Type B pancreatic cell (in vitro differentiated cells): ENCODE results near the gene CDK19. TPM values are rescaled to one million over a fixed set of nuclear protein-coding genes. Genes with fewer than 3 reads are reported as not detected.

Source experiments
- DNase-seq: peaks from one replicate; pipeline ENCODE4 v3.0.0; 2021; ENCODE audit warnings: mixed read lengths; ENCODE audit not compliant: unreplicated experiment; ENCODE audit errors: extremely low spot score
- H3K27ac Mint-ChIP-seq: 2 replicates; pipeline ENCODE4 v1.8.0; 2021; ENCODE audit warnings: mild to moderate bottlenecking, mixed read lengths
- H3K27me3 Mint-ChIP-seq: 2 replicates; pipeline ENCODE4 v1.8.0; 2021; ENCODE audit warnings: mixed read lengths
- H3K36me3 Mint-ChIP-seq: 2 replicates; pipeline ENCODE4 v1.8.0; 2021; ENCODE audit warnings: mixed read lengths
- H3K4me1 Mint-ChIP-seq: one replicate; pipeline ENCODE4 v1.8.0; 2021; ENCODE audit warnings: mixed read lengths; ENCODE audit not compliant: unreplicated experiment
- H3K4me3 Mint-ChIP-seq: 2 replicates; pipeline ENCODE4 v1.8.0; 2021; ENCODE audit warnings: mild to moderate bottlenecking, mixed read lengths
- H3K9me3 Mint-ChIP-seq: 2 replicates; pipeline ENCODE4 v1.8.0; 2021; ENCODE audit warnings: mixed read lengths
- total RNA-seq: library from RNA; stranded (reverse); gene quantifications from 2 replicates; pipeline ENCODE4 v1.2.1, GENCODE V29; 2021; ENCODE audit warnings: low replicate concordance
- TF ChIP-seq, protein P1 (sequence below): fragments of 200-600 bp; sonication (generic); conservative IDR thresholded peaks from 2 replicates; pipeline ENCODE4 v1.5.0; 2021; ENCODE audit warnings: antibody characterized with exemption, mild to moderate bottlenecking

CDK19 gene
- total RNA-seq, 1 donor from 2014 or later: 27.2 TPM

DNA sequence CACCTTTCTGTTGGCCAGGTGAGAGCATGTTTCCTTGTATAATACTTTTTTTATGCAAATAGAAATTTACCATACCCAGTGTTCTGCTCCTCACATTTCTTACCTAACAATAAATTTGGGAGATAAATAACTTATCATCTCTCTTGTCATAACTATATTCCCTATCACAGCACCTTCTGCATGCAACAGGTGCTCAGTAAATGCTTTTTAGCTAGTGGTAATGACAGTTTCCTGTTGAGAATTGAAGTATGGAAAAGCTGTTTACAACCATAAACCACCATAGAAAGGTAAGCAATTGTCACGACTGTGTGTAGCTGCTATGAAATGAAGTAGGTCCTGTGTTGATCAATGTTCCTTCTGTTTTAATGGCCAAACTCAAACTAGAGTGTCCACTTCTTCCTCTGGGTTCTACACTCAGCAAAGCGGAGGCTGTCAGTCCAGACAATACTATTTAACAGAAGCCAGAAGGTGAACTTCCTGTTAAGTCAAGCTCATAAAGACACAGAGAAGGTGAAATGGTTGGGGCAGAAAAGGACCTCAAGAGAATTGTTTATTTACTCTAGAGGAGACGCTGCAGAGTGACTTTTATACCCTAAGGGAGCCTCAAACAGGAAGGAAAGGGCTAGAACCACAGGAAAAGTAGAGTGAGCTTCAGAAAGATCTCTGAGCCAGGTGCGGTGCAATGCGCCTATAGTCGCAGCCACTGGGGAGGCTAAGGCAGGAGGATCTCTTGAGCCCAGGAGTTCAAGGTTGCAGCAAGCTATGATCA is 254.8 kb downstream of the CDK19 start:
- Mint-ChIP-seq H3K4me3 (no peak overlapping the region), H3K27me3 (no peaks in the 10 kb centered on the region), H3K36me3 (no peaks in the 10 kb centered on the region), H3K27ac (no peak overlapping the region), H3K4me1 (no peaks in the 10 kb centered on the region), H3K9me3 (no peaks in the 10 kb centered on the region)
- TF ChIP-seq, protein P1, sequence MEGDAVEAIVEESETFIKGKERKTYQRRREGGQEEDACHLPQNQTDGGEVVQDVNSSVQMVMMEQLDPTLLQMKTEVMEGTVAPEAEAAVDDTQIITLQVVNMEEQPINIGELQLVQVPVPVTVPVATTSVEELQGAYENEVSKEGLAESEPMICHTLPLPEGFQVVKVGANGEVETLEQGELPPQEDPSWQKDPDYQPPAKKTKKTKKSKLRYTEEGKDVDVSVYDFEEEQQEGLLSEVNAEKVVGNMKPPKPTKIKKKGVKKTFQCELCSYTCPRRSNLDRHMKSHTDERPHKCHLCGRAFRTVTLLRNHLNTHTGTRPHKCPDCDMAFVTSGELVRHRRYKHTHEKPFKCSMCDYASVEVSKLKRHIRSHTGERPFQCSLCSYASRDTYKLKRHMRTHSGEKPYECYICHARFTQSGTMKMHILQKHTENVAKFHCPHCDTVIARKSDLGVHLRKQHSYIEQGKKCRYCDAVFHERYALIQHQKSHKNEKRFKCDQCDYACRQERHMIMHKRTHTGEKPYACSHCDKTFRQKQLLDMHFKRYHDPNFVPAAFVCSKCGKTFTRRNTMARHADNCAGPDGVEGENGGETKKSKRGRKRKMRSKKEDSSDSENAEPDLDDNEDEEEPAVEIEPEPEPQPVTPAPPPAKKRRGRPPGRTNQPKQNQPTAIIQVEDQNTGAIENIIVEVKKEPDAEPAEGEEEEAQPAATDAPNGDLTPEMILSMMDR: no peak
- no peak for DNase-seq

Other genes with a start within 250 kb of the CDK19 start
- 58.8 and 84.3 TPM in 2 replicates for gene AMD1, start 59.3 kb upstream of the CDK19 start, total RNA-seq
- 60.4 and 92.9 TPM in 2 replicates for gene GTF3C6, start 143.2 kb upstream of the CDK19 start, total RNA-seq
- 25.2 and 28.8 TPM in 2 replicates for gene RPF2, start 166.6 kb upstream of the CDK19 start, total RNA-seq